Medulla oblongata (tissue), 1 donor: ENCODE measurements around the gene ANKUB1.

ENCODE experiments used
- DNase-seq: peaks from one replicate; pipeline ENCODE4 v3.0.0-alpha.2; 2015; ENCODE audit errors: extremely low spot score

ANKUB1 gene

GRCh38 chr3:149763565-149764195, 28.7 kb downstream of the ANKUB1 start:
- no peak for DNase-seq

GRCh38 chr3:149753717-149754116, 38.6 kb downstream of the ANKUB1 start:
- no peak for DNase-seq

GRCh38 chr3:149752788-149753136, 39.6 kb downstream of the ANKUB1 start:
- no peak for DNase-seq

GRCh38 chr3:149752051-149752787, 40.1 kb downstream of the ANKUB1 start, which contains the start of gene COMMD2:
Gene COMMD2, minus strand, starts transcription at chr3:149752489. Its CDS starts 45 bp downstream, at chr3:149752444.
- peak; percentile 86 for DNase-seq

GRCh38 chr3:149751551-149751950, 40.8 kb downstream of the ANKUB1 start:
- DNase-seq: no peak

GRCh38 chr3:149744606-149745005, 47.7 kb downstream of the ANKUB1 start:
- DNase-seq: no peak

- DNase-seq: no peak
Observed at GRCh38 chr3:149744151-149744550, 48.2 kb downstream of the ANKUB1 start.

- DNase-seq: no peak
Observed at GRCh38 chr3:149739396-149739795, 53.0 kb downstream of the ANKUB1 start.

GRCh38 chr3:149738876-149739275, 53.5 kb downstream of the ANKUB1 start:
- no peak for DNase-seq

- no peak for DNase-seq
Observed at GRCh38 chr3:149736953-149737205, 55.5 kb downstream of the ANKUB1 start.

GRCh38 chr3:149736175-149736952, 56.0 kb downstream of the ANKUB1 start:
- DNase-seq: no peak

- DNase-seq: no peak
Observed at GRCh38 chr3:149732234-149732633, 60.1 kb downstream of the ANKUB1 start.

GRCh38 chr3:149727656-149728055, 64.7 kb downstream of the ANKUB1 start:
- no peak for DNase-seq

- DNase-seq: no peak
Observed at GRCh38 chr3:149726716-149727407, 65.5 kb downstream of the ANKUB1 start.

- no peak for DNase-seq
Observed at GRCh38 chr3:149723781-149724180, 68.6 kb downstream of the ANKUB1 start.

GRCh38 chr3:149720918-149721317, 71.4 kb downstream of the ANKUB1 start:
- DNase-seq: no peak

- peak; percentile 84 for DNase-seq
Observed at GRCh38 chr3:149717391-149718056, 74.8 kb downstream of the ANKUB1 start.

- DNase-seq: peak; percentile 12
Observed at GRCh38 chr3:149716984-149717383, 75.4 kb downstream of the ANKUB1 start.

- DNase-seq: no peak
Observed at GRCh38 chr3:149715247-149715646, 77.1 kb downstream of the ANKUB1 start.

- DNase-seq: no peak
Observed at GRCh38 chr3:149713730-149714654, 78.4 kb downstream of the ANKUB1 start.
